Effector memory CD4-positive, alpha-beta T cell (primary cell): Measurements from ENCODE around the gene PROSER2.

Source experiments
- DNase-seq, 3 donors: peaks; one replicate each; pipeline ENCODE4 v3.0.0-alpha.2; 2020
- H3K27ac ChIP-seq: 2 replicates; pipeline ENCODE4 v1.7.0; 2013; ENCODE audit warnings: mild to moderate bottlenecking, low read length, moderate library complexity; ENCODE audit not compliant: insufficient read depth, poor library complexity, severe bottlenecking
- H3K27me3 ChIP-seq: replicated peaks from 2 replicates; pipeline ENCODE4 v1.7.0; 2013; ENCODE audit warnings: mild to moderate bottlenecking, low read length; ENCODE audit not compliant: insufficient read depth, control insufficient read depth, poor library complexity, severe bottlenecking
- H3K36me3 ChIP-seq: 2 replicates; pipeline ENCODE4 v1.7.0; 2013; ENCODE audit warnings: mild to moderate bottlenecking, low read length, moderate library complexity; ENCODE audit not compliant: control insufficient read depth, insufficient read depth
- H3K4me1 ChIP-seq: 2 replicates; pipeline ENCODE4 v1.7.0; 2013; ENCODE audit warnings: low read length, mild to moderate bottlenecking; ENCODE audit not compliant: control insufficient read depth, insufficient read depth, poor library complexity, severe bottlenecking
- H3K4me3 ChIP-seq: 2 replicates; pipeline ENCODE4 v1.7.0; 2013; ENCODE audit warnings: low read length, low read depth, mild to moderate bottlenecking; ENCODE audit not compliant: insufficient read depth, poor library complexity, severe bottlenecking
- H3K9me3 ChIP-seq: 2 replicates; pipeline ENCODE4 v1.7.0; 2013; ENCODE audit warnings: mild to moderate bottlenecking, low read length, moderate library complexity; ENCODE audit not compliant: control insufficient read depth

The PROSER2 gene

GRCh38 chr10:11789306-11789705, 33.9 kb upstream of the PROSER2 start:
- Histone ChIP-seq H3K4me1 (no peaks in the 10 kb centered on the region), H3K9me3 (no peaks in the 10 kb centered on the region), H3K27ac (no peak overlapping the region), H3K36me3 (no peaks in the 10 kb centered on the region), H3K4me3 (no peak overlapping the region), H3K27me3 (no peaks in the 10 kb centered on the region)
- DNase-seq = no peak

GRCh38 chr10:11789956-11790355, 33.2 kb upstream of the PROSER2 start:
- no peak for DNase-seq
- H3K9me3 ChIP-seq = no peaks in the 10 kb centered on the region
- H3K27ac ChIP-seq = no peak overlapping the region
- H3K4me1 ChIP-seq = no peaks in the 10 kb centered on the region
- no peaks in the 10 kb centered on the region for H3K36me3 ChIP-seq
- no peak overlapping the region for H3K4me3 ChIP-seq
- no peaks in the 10 kb centered on the region for H3K27me3 ChIP-seq

GRCh38 chr10:11793762-11794479, 29.2 kb upstream of the PROSER2 start:
- H3K27me3 ChIP-seq = no peaks in the 10 kb centered on the region
- no peak overlapping the region for H3K27ac ChIP-seq
- H3K9me3 ChIP-seq = no peaks in the 10 kb centered on the region
- H3K36me3 ChIP-seq = no peaks in the 10 kb centered on the region
- no peaks in the 10 kb centered on the region for H3K4me1 ChIP-seq
- H3K4me3 ChIP-seq = no peak overlapping the region
- DNase-seq = no peak

- Histone ChIP-seq H3K27ac (no peak overlapping the region), H3K4me3 (no peak overlapping the region), H3K27me3 (no peaks in the 10 kb centered on the region), H3K4me1 (no peaks in the 10 kb centered on the region), H3K9me3 (no peaks in the 10 kb centered on the region), H3K36me3 (no peaks in the 10 kb centered on the region)
- DNase-seq = no peak
These were observed 28.6 kb upstream of the PROSER2 start for GRCh38 chr10:11794566-11794965.

GRCh38 chr10:11795101-11795920, 27.8 kb upstream of the PROSER2 start:
- Histone ChIP-seq H3K27me3 (no peaks in the 10 kb centered on the region), H3K4me1 (no peaks in the 10 kb centered on the region), H3K36me3 (no peaks in the 10 kb centered on the region), H3K9me3 (no peaks in the 10 kb centered on the region), H3K4me3 (no peak overlapping the region), H3K27ac (no peak overlapping the region)
- no peak for DNase-seq

GRCh38 chr10:11796474-11796873, 26.7 kb upstream of the PROSER2 start:
- Histone ChIP-seq H3K4me3 (no peak overlapping the region), H3K9me3 (no peaks in the 10 kb centered on the region), H3K27ac (no peak overlapping the region), H3K4me1 (no peaks in the 10 kb centered on the region), H3K36me3 (no peaks in the 10 kb centered on the region), H3K27me3 (no peaks in the 10 kb centered on the region)
- DNase-seq = no peak

GRCh38 chr10:11797281-11797680, 25.9 kb upstream of the PROSER2 start:
- no peaks in the 10 kb centered on the region for H3K27me3 ChIP-seq
- DNase-seq = no peak
- H3K9me3 ChIP-seq = no peaks in the 10 kb centered on the region
- H3K27ac ChIP-seq = no peak overlapping the region
- H3K4me3 ChIP-seq = no peak overlapping the region
- no peaks in the 10 kb centered on the region for H3K4me1 ChIP-seq
- H3K36me3 ChIP-seq = no peaks in the 10 kb centered on the region

- Histone ChIP-seq H3K9me3 (no peaks in the 10 kb centered on the region), H3K27ac (no peak overlapping the region), H3K4me3 (no peak overlapping the region), H3K4me1 (no peaks in the 10 kb centered on the region), H3K27me3 (no peaks in the 10 kb centered on the region), H3K36me3 (no peaks in the 10 kb centered on the region)
- no peak for DNase-seq
These were observed 25.1 kb upstream of the PROSER2 start for GRCh38 chr10:11797847-11798633.

- DNase-seq = no peak
- H3K4me1 ChIP-seq = no peaks in the 10 kb centered on the region
- H3K27me3 ChIP-seq = no peaks in the 10 kb centered on the region
- no peak overlapping the region for H3K4me3 ChIP-seq
- H3K36me3 ChIP-seq = no peaks in the 10 kb centered on the region
- H3K9me3 ChIP-seq = no peaks in the 10 kb centered on the region
- no peak overlapping the region for H3K27ac ChIP-seq
These were observed 24.1 kb upstream of the PROSER2 start for GRCh38 chr10:11798845-11799735.
